Astrocyte (in vitro differentiated cells and primary cell): ENCODE results near the gene GSAP. TPM values are rescaled to one million over a fixed set of nuclear protein-coding genes. Genes with fewer than 3 reads are reported as not detected.
"Not testable (repeated sequence)": the region's sequence is repeated elsewhere in the genome, so short reads cannot be mapped to it uniquely, and the experiment has no call there.

Experiments used
- DNase-seq: peaks from one replicate; pipeline ENCODE4 v3.0.0-alpha.2; 2010; ENCODE audit warnings: low read depth
- FAIRE-seq: peaks from 2 replicates; lab custom pipeline; 2011; peaks lifted over from hg19 to GRCh38; lab: Jason Lieb, UNC
- H2AFZ ChIP-seq: 2 replicates; pipeline ENCODE4 v1.6.0; 2012; ENCODE audit warnings: low read depth, low read length, inconsistent platforms
- H3K27ac ChIP-seq: 2 replicates; pipeline ENCODE4 v1.5.1; 2011; ENCODE audit warnings: low read depth, low read length, inconsistent platforms
- H3K27me3 ChIP-seq: 2 replicates; pipeline ENCODE4 v1.6.0; 2011; ENCODE audit warnings: low read length, inconsistent platforms; ENCODE audit not compliant: insufficient read depth
- H3K36me3 ChIP-seq: 2 replicates; pipeline ENCODE4 v1.5.1; 2011; ENCODE audit warnings: low read length, inconsistent platforms; ENCODE audit not compliant: insufficient read depth
- H3K4me1 ChIP-seq: 2 replicates; pipeline ENCODE4 v1.5.1; 2011; ENCODE audit warnings: low read length, inconsistent platforms; ENCODE audit not compliant: insufficient read depth
- H3K4me2 ChIP-seq: 2 replicates; pipeline ENCODE4 v1.6.0; 2012; ENCODE audit warnings: low read length, inconsistent platforms
- H3K4me3 ChIP-seq: 2 replicates; pipeline ENCODE4 v1.5.1; 2011; ENCODE audit warnings: low read depth, mild to moderate bottlenecking, low read length, inconsistent platforms; ENCODE audit not compliant: insufficient read depth
- H3K79me2 ChIP-seq: 2 replicates; pipeline ENCODE4 v1.6.0; 2012; ENCODE audit warnings: mild to moderate bottlenecking, low read length, inconsistent platforms; ENCODE audit not compliant: insufficient read depth
- H3K9ac ChIP-seq: 2 replicates; pipeline ENCODE4 v1.6.0; 2012; ENCODE audit warnings: mild to moderate bottlenecking, low read length, inconsistent platforms
- H3K9me3 ChIP-seq: 2 replicates; pipeline ENCODE4 v1.5.1; 2012; ENCODE audit warnings: low read depth, mild to moderate bottlenecking, low read length, inconsistent platforms; ENCODE audit not compliant: insufficient read depth
- H4K20me1 ChIP-seq: 2 replicates; pipeline ENCODE4 v1.6.0; 2012; ENCODE audit warnings: low read length, inconsistent platforms; ENCODE audit not compliant: insufficient read depth
- H3K27ac Mint-ChIP-seq: one replicate; pipeline ENCODE4 v1.8.0; 2021; ENCODE audit warnings: mild to moderate bottlenecking, mixed read lengths; ENCODE audit not compliant: unreplicated experiment
- H3K27me3 Mint-ChIP-seq: one replicate; pipeline ENCODE4 v1.8.0; 2021; ENCODE audit warnings: low read depth, mixed read lengths; ENCODE audit not compliant: unreplicated experiment
- H3K36me3 Mint-ChIP-seq: one replicate; pipeline ENCODE4 v1.8.0; 2021; ENCODE audit warnings: low read depth, mixed read lengths; ENCODE audit not compliant: unreplicated experiment
- H3K4me1 Mint-ChIP-seq: one replicate; pipeline ENCODE4 v1.8.0; 2021; ENCODE audit warnings: low read depth, mixed read lengths; ENCODE audit not compliant: unreplicated experiment
- H3K4me3 Mint-ChIP-seq: one replicate; pipeline ENCODE4 v1.8.0; 2021; ENCODE audit warnings: mild to moderate bottlenecking, moderate library complexity, mixed read lengths; ENCODE audit not compliant: unreplicated experiment
- H3K9me3 Mint-ChIP-seq: one replicate; pipeline ENCODE4 v1.8.0; 2021; ENCODE audit warnings: mild to moderate bottlenecking, mixed read lengths; ENCODE audit not compliant: unreplicated experiment
- EZH2 ChIP-seq: IDR thresholded peaks from 2 replicates; pipeline ENCODE4 v1.6.1; 2012; ENCODE audit warnings: mild to moderate bottlenecking, low read length, inconsistent platforms; ENCODE audit not compliant: insufficient read depth
- total RNA-seq: library from RNA; stranded (reverse); gene quantifications from 2 replicates; pipeline ENCODE4 v1.2.1, GENCODE V29; 2021
- TF ChIP-seq, protein P1 (sequence below): IDR thresholded peaks from 2 replicates; pipeline ENCODE4 v1.5.1; 2011; ENCODE audit warnings: low read depth, mild to moderate bottlenecking, inconsistent platforms, low read length, moderate library complexity; ENCODE audit not compliant: insufficient read depth

Gene GSAP
- total RNA-seq, 1 donor from 2014 or later: 4.1 TPM

DNA sequence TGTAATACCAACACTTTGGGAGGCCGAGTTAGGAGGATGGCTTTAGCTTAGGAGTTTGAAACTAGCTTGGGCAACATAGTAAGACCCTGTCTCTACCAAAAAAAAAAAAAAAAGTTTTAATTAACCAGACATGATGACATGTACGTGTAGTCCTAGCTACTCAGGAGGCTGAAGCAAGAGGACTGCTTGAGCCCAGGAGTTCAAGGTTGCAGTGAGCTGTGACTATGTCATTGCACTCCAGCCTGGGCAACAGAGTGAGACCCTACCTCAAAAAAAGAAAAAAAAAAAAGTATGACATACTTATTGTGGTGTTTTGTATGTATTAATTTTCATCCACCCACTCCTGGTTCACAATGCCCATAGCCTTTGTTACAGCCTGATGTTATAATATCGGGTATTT, 69.7 kb downstream of the GSAP start:
- H3K27ac ChIP-seq: no peak overlapping the region
- no peak overlapping the region for H2AFZ ChIP-seq
- TF ChIP-seq, protein P1, sequence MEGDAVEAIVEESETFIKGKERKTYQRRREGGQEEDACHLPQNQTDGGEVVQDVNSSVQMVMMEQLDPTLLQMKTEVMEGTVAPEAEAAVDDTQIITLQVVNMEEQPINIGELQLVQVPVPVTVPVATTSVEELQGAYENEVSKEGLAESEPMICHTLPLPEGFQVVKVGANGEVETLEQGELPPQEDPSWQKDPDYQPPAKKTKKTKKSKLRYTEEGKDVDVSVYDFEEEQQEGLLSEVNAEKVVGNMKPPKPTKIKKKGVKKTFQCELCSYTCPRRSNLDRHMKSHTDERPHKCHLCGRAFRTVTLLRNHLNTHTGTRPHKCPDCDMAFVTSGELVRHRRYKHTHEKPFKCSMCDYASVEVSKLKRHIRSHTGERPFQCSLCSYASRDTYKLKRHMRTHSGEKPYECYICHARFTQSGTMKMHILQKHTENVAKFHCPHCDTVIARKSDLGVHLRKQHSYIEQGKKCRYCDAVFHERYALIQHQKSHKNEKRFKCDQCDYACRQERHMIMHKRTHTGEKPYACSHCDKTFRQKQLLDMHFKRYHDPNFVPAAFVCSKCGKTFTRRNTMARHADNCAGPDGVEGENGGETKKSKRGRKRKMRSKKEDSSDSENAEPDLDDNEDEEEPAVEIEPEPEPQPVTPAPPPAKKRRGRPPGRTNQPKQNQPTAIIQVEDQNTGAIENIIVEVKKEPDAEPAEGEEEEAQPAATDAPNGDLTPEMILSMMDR: no peak
- no peak for TF ChIP-seq EZH2
- H3K27me3 Mint-ChIP-seq: no peaks in the 10 kb centered on the region
- H3K27ac Mint-ChIP-seq: no peak overlapping the region
- no peak overlapping the region for H3K4me3 Mint-ChIP-seq
- no peak for DNase-seq
- H3K4me1 Mint-ChIP-seq: peaks cover 17% of the 10 kb centered on the region
- H3K4me3 ChIP-seq: no peak overlapping the region
- H3K9me3 Mint-ChIP-seq: no peaks in the 10 kb centered on the region
- no peaks in the 10 kb centered on the region for H3K36me3 Mint-ChIP-seq
- no peaks in the 10 kb centered on the region for H4K20me1 ChIP-seq
- H3K79me2 ChIP-seq: no peaks in the 10 kb centered on the region
- H3K4me2 ChIP-seq: no peak overlapping the region
- no peaks in the 10 kb centered on the region for H3K36me3 ChIP-seq
- no peak for FAIRE-seq
- H3K9me3 ChIP-seq: no peaks in the 10 kb centered on the region
- peaks cover 17% of the 10 kb centered on the region for H3K4me1 ChIP-seq
- H3K27me3 ChIP-seq: no peaks in the 10 kb centered on the region
- H3K9ac ChIP-seq: no peak overlapping the region

DNA sequence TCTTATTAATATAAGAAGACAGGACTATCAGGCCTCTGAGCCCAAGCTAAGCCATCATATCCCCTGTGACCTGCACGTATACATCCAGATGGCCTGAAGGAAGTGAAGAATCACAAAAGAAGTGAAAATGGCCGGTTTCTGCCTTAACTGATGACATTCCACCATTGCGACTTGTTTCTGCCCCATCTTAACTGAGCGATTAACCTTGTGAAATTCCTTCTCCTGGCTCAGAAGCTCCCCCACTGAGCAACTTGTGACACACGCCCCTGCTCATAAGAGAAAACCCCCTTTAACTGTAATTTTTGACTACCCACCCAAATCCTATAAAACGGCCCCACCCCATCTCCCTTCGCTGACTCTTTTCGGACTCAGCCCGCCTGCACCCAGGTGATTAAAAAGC, 70.7 kb downstream of the GSAP start:
- not testable (repeated sequence) for DNase-seq, H3K9ac ChIP-seq, H3K27ac ChIP-seq, H3K27me3 ChIP-seq, H4K20me1 ChIP-seq, H3K4me3 Mint-ChIP-seq, H3K9me3 ChIP-seq, H3K4me3 ChIP-seq, H3K9me3 Mint-ChIP-seq, H3K27me3 Mint-ChIP-seq, H2AFZ ChIP-seq, H3K36me3 Mint-ChIP-seq, H3K27ac Mint-ChIP-seq, FAIRE-seq, H3K79me2 ChIP-seq, H3K36me3 ChIP-seq, H3K4me2 ChIP-seq
- H3K4me1 ChIP-seq: peaks cover 17% of the 10 kb centered on the region
- peaks cover 14% of the 10 kb centered on the region for H3K4me1 Mint-ChIP-seq

DNA sequence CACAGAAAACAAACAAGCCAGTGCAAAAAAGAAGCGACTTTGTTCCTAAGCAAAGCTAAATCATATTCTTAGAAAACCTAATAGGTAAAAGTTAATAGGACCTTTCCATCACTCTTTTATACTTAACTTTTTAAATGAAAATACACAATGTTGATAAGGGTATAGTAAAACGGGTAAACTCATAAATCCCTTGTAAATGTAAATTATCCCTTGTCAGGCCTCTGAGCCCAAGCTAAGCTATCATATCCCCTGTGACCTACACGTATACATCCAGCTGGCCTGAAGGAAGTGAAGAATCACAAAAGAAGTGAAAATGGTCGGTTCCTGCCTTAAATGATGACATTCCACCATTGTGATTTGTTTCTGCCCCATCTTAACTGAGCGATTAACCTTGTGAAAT, 76.4 kb downstream of the GSAP start:
- H4K20me1 ChIP-seq: no peaks in the 10 kb centered on the region
- no peaks in the 10 kb centered on the region for H3K9me3 Mint-ChIP-seq
- H3K9me3 ChIP-seq: no peaks in the 10 kb centered on the region
- no peak for FAIRE-seq
- H3K27ac ChIP-seq: no peak overlapping the region
- no peaks in the 10 kb centered on the region for H3K27me3 ChIP-seq
- no peak overlapping the region for H3K27ac Mint-ChIP-seq
- H3K9ac ChIP-seq: no peak overlapping the region
- H3K27me3 Mint-ChIP-seq: no peaks in the 10 kb centered on the region
- no peaks in the 10 kb centered on the region for H3K4me1 Mint-ChIP-seq
- no peaks in the 10 kb centered on the region for H3K36me3 Mint-ChIP-seq
- TF ChIP-seq, protein P1: no peak
- TF ChIP-seq EZH2: no peak
- no peak overlapping the region for H3K4me3 ChIP-seq
- no peak overlapping the region for H2AFZ ChIP-seq
- H3K79me2 ChIP-seq: no peaks in the 10 kb centered on the region
- no peak for DNase-seq
- H3K36me3 ChIP-seq: no peaks in the 10 kb centered on the region
- no peaks in the 10 kb centered on the region for H3K4me1 ChIP-seq
- H3K4me3 Mint-ChIP-seq: no peak overlapping the region
- H3K4me2 ChIP-seq: no peak overlapping the region
